Breast epithelium (tissue), 4 donors: ENCODE data around the gene JPT2. TPM values are rescaled to one million over a fixed set of nuclear protein-coding genes. Genes with fewer than 3 reads are reported as not detected.
"Not testable (repeated sequence)": the region's sequence is repeated elsewhere in the genome, so short reads cannot be mapped to it uniquely, and the experiment has no call there.

ENCODE experiments used
- DNase-seq, 2 donors: peaks; one replicate each; pipeline ENCODE4 v3.0.0-alpha.2; 2019; ENCODE audit warnings: low spot score in 2 of 2
- H3K27ac ChIP-seq, 2 donors: fragments of 200-600 bp; sonication (generic) in 1 of 2; one replicate each; pipeline ENCODE4 v1.5.1; 2016 to 2019; ENCODE audit warnings: mild to moderate bottlenecking in 1 of 2
- H3K27me3 ChIP-seq, 2 donors: fragments of 200-600 bp; sonication (generic) in 1 of 2; one replicate each; pipeline versions ENCODE4 v1.5.1 to v1.6.0; 2017 to 2019; ENCODE audit warnings: control low read depth in 1 of 2, mild to moderate bottlenecking in 1 of 2
- H3K36me3 ChIP-seq: fragments of 200-600 bp; one replicate; pipeline ENCODE4 v1.5.1; 2019
- H3K4me1 ChIP-seq, 2 donors: fragments of 200-600 bp; sonication (generic); one replicate each; pipeline ENCODE4 v1.5.1; 2016 to 2019; ENCODE audit warnings: control low read depth in 1 of 2
- H3K4me3 ChIP-seq, 3 donors: fragments of 200-600 bp; sonication (generic); 1 replicate in 2 of 3; 2 replicates in 1 of 3; pipeline ENCODE4 v1.5.1; 2016 to 2019; ENCODE audit warnings: mild to moderate bottlenecking in 3 of 3, moderate library complexity in 2 of 3
- H3K9me3 ChIP-seq, 2 donors: fragments of 200-600 bp; sonication (generic) in 1 of 2; one replicate each; pipeline ENCODE4 v1.5.1; 2016 to 2019; ENCODE audit warnings: control low read depth in 1 of 2
- CTCF ChIP-seq, 3 donors: fragments of 450-650 bp; IDR thresholded peaks; one replicate each; pipeline ENCODE4 v1.5.1; 2016 to 2017; ENCODE audit warnings: antibody characterized with exemption in 3 of 3, mild to moderate bottlenecking in 3 of 3, moderate library complexity in 3 of 3
- POLR2A ChIP-seq: fragments of 450-650 bp; IDR thresholded peaks from one replicate; pipeline ENCODE4 v1.6.1; 2016; ENCODE audit warnings: antibody characterized with exemption, mild to moderate bottlenecking, moderate library complexity
- POLR2AphosphoS5 ChIP-seq, 3 donors: sonication (generic); formaldehyde crosslinking; IDR thresholded peaks; one replicate each; pipeline ENCODE4 v1.6.1; 2017; ENCODE audit warnings: antibody characterized with exemption in 3 of 3
- intact Hi-C: fragments of 100-400 bp; cut with DNase I; formaldehyde crosslinking; loops from one replicate; pipeline ENCODE4 v1.15.1; 2023; ENCODE audit warnings: low total_unique reads
- total RNA-seq, 3 donors: library from RNA; depleted of rRNA; stranded (reverse); fragments of >200 nt; gene quantifications; one replicate each; pipeline ENCODE4 v1.1.0, GENCODE V29; 2016

The JPT2 gene
- total RNA-seq, 3 donors from 2014 or later, result 19.2 to 44.2 (median 36.0) TPM

GRCh38 chr16:1691956-1692355 lies 13.9 kb downstream of the JPT2 start:
- DNase-seq, result no peak
- Histone ChIP-seq H3K4me1 (no peaks in the 10 kb centered on the region), H3K27me3 (no peaks in the 10 kb centered on the region), H3K27ac (no peak overlapping the region), H3K36me3 (no peaks in the 10 kb centered on the region), H3K4me3 (no peak overlapping the region), H3K9me3 (no peaks in the 10 kb centered on the region)
- TF ChIP-seq POLR2AphosphoS5 (IDR thresholded peaks at IDR 0.05), result no peak
- no peak for TF ChIP-seq POLR2A
- no peak for TF ChIP-seq CTCF (IDR thresholded peaks at IDR 0.05)
- intact Hi-C loops, result no loop called here

- DNase-seq, result no peak
- intact Hi-C loops, result no loop called here
- H3K4me1 ChIP-seq, result no peaks in the 10 kb centered on the region
- H3K27ac ChIP-seq, result no peak overlapping the region
- H3K36me3 ChIP-seq, result no peaks in the 10 kb centered on the region
- no peaks in the 10 kb centered on the region for H3K27me3 ChIP-seq
- no peak for TF ChIP-seq POLR2AphosphoS5 (IDR thresholded peaks at IDR 0.05)
- TF ChIP-seq POLR2A, result no peak
- no peak for TF ChIP-seq CTCF (IDR thresholded peaks at IDR 0.05)
- no peak overlapping the region for H3K4me3 ChIP-seq
- H3K9me3 ChIP-seq, result no peaks in the 10 kb centered on the region
Measured at GRCh38 chr16:1696863-1697262, 18.8 kb downstream of the JPT2 start.

- no peaks in the 10 kb centered on the region for H3K36me3 ChIP-seq
Measured at GRCh38 chr16:1698680-1699079, 20.6 kb downstream of the JPT2 start.

GRCh38 chr16:1700246-1700645 lies 22.2 kb downstream of the JPT2 start:
- no peak for DNase-seq
- Histone ChIP-seq H3K9me3 (no peaks in the 10 kb centered on the region), H3K27me3 (no peaks in the 10 kb centered on the region), H3K36me3 (no peaks in the 10 kb centered on the region), H3K4me1 (no peaks in the 10 kb centered on the region), H3K27ac (no peak overlapping the region), H3K4me3 (no peak overlapping the region)
- intact Hi-C loops, result no loop called here
- TF ChIP-seq CTCF (IDR thresholded peaks at IDR 0.05) (no peak), POLR2AphosphoS5 (IDR thresholded peaks at IDR 0.05) (no peak), POLR2A (no peak)

More at GRCh38 chr16:1698680-1699079, 20.6 kb downstream of the JPT2 start:
- Histone ChIP-seq H3K27ac (no peak overlapping the region), H3K9me3 (no peaks in the 10 kb centered on the region), H3K27me3 (no peaks in the 10 kb centered on the region), H3K4me1 (no peaks in the 10 kb centered on the region), H3K4me3 (no peak overlapping the region)
- TF ChIP-seq POLR2A (no peak), CTCF (IDR thresholded peaks at IDR 0.05) (no peak), POLR2AphosphoS5 (IDR thresholded peaks at IDR 0.05) (no peak)
- no peak for DNase-seq
- intact Hi-C loops, result no loop called here

GRCh38 chr16:1701216-1701878 lies 23.3 kb downstream of the JPT2 start:
- Histone ChIP-seq H3K4me1 (no peaks in the 10 kb centered on the region), H3K27me3 (no peaks in the 10 kb centered on the region), H3K27ac (no peak overlapping the region), H3K4me3 (no peak overlapping the region), H3K36me3 (no peaks in the 10 kb centered on the region), H3K9me3 (no peaks in the 10 kb centered on the region)
- TF ChIP-seq CTCF (IDR thresholded peaks at IDR 0.05) (no peak), POLR2AphosphoS5 (IDR thresholded peaks at IDR 0.05) (no peak), POLR2A (no peak)
- intact Hi-C loops, result no loop called here
- no peak for DNase-seq

- intact Hi-C loops, DNase-seq, H3K9me3 ChIP-seq, H3K36me3 ChIP-seq, H3K27me3 ChIP-seq: not testable (repeated sequence)
- peak overlapping the region; percentile 89 to 97 (median 95) for H3K4me3 ChIP-seq
- peaks cover 8 to 12% of the 10 kb centered on the region in 2 donors for H3K4me1 ChIP-seq
- H3K27ac ChIP-seq, result peak overlapping the region; percentile 88 to 95
Measured at GRCh38 chr16:1705324-1705687, 27.2 kb downstream of the JPT2 start.
